HG02623 (cell line): ENCODE data around the gene A1BG.
"Not testable (repeated sequence)": the region's sequence is repeated elsewhere in the genome, so short reads cannot be mapped to it uniquely, and the experiment has no call there.

Experiments used
- ATAC-seq: cut with Tn5 transposase; IDR thresholded peaks from one replicate; pipeline ENCODE4 v1.9.1; 2021; ENCODE audit warnings: moderate library complexity; ENCODE audit not compliant: unreplicated experiment

Gene A1BG

GRCh38 chr19:58338825-58339558 is 14.3 kb downstream of the A1BG start:
- ATAC-seq: no peak

- ATAC-seq: no peak
Observed at GRCh38 chr19:58338336-58338735, 15.0 kb downstream of the A1BG start.

GRCh38 chr19:58336820-58337219 is 16.5 kb downstream of the A1BG start:
- ATAC-seq: no peak

GRCh38 chr19:58336216-58336615 is 17.1 kb downstream of the A1BG start:
- no peak for ATAC-seq

GRCh38 chr19:58335630-58336029 is 17.7 kb downstream of the A1BG start:
- ATAC-seq: no peak

GRCh38 chr19:58334691-58335249 is 18.5 kb downstream of the A1BG start:
- no peak for ATAC-seq

- no peak for ATAC-seq
Observed at GRCh38 chr19:58332697-58333096, 20.6 kb downstream of the A1BG start.

- no peak for ATAC-seq
Observed at GRCh38 chr19:58330458-58330857, 22.8 kb downstream of the A1BG start.

- ATAC-seq: no peak
Observed at GRCh38 chr19:58328999-58329398, 24.3 kb downstream of the A1BG start.

GRCh38 chr19:58326914-58327726 is 26.2 kb downstream of the A1BG start, which contains the start of gene ZSCAN22:
TSS of gene ZSCAN22 (plus strand) at chr19:58326994. CDS start at chr19:58334803, 7,809 bp downstream.
- peak; percentile 80 for ATAC-seq

GRCh38 chr19:58326501-58326913 is 26.8 kb downstream of the A1BG start:
- no peak for ATAC-seq

- no peak for ATAC-seq
Observed at GRCh38 chr19:58325311-58326022, 27.8 kb downstream of the A1BG start.

- no peak for ATAC-seq
Observed at GRCh38 chr19:58319241-58319640, 34.1 kb downstream of the A1BG start.

- no peak for ATAC-seq
Observed at GRCh38 chr19:58318297-58318696, 35.0 kb downstream of the A1BG start.

GRCh38 chr19:58317476-58318072 is 35.7 kb downstream of the A1BG start:
- no peak for ATAC-seq

GRCh38 chr19:58315580-58315979 is 37.7 kb downstream of the A1BG start:
- no peak for ATAC-seq

- no peak for ATAC-seq
Observed at GRCh38 chr19:58311345-58311865, 41.9 kb downstream of the A1BG start.

- not testable (repeated sequence) for ATAC-seq
Observed at GRCh38 chr19:58310685-58311084, 42.6 kb downstream of the A1BG start.

- ATAC-seq: no peak
Observed at GRCh38 chr19:58307736-58308135, 45.6 kb downstream of the A1BG start.

- ATAC-seq: no peak
Observed at GRCh38 chr19:58305932-58306323, 47.4 kb downstream of the A1BG start.
